Measurements from ENCODE around the gene UFSP2.

UFSP2 gene

GRCh38 chr4:185468999-185469398, 43.2 kb upstream of the UFSP2 start:
- Histone ChIP-seq H3K27me3 (ENCODE audit: insufficient read depth, insufficient read length) (peaks cover 28% of the 10 kb centered on the region), H3K9me3 (ENCODE audit: insufficient read depth, low read length) (no peaks in the 10 kb centered on the region), H3K4me1 (ENCODE audit: insufficient read depth, insufficient read length) (peaks cover 2% of the 10 kb centered on the region), H3K9ac (ENCODE audit: insufficient read length, low read depth) (no peak overlapping the region), H3K4me3 (ENCODE audit: insufficient read length, low read depth) (no peak overlapping the region), H3K36me3 (ENCODE audit: insufficient read depth, insufficient read length, low read length) (no peaks in the 10 kb centered on the region)
- no peak for TF ChIP-seq SUZ12 (IDR thresholded peaks at IDR 0.05; ENCODE audit: extremely low read depth, insufficient read depth, insufficient read length)
- TF ChIP-seq ZNF274 (IDR thresholded peaks at IDR 0.05; ENCODE audit: low read depth, low read length) = no peak
- TF ChIP-seq YY1 (IDR thresholded peaks at IDR 0.05; ENCODE audit: insufficient read depth, insufficient read length) = no peak
- no peak for DNase-seq (ENCODE audit: low read depth, low spot score)

GRCh38 chr4:185467991-185468390, 42.2 kb upstream of the UFSP2 start:
- Histone ChIP-seq H3K27me3 (ENCODE audit: insufficient read depth, insufficient read length) (peaks cover 28% of the 10 kb centered on the region), H3K9ac (ENCODE audit: insufficient read length, low read depth) (no peak overlapping the region), H3K9me3 (ENCODE audit: insufficient read depth, low read length) (no peaks in the 10 kb centered on the region), H3K4me1 (ENCODE audit: insufficient read depth, insufficient read length) (peaks cover 2% of the 10 kb centered on the region), H3K4me3 (ENCODE audit: insufficient read length, low read depth) (no peak overlapping the region), H3K36me3 (ENCODE audit: insufficient read depth, insufficient read length, low read length) (no peaks in the 10 kb centered on the region)
- TF ChIP-seq SUZ12 (IDR thresholded peaks at IDR 0.05; ENCODE audit: extremely low read depth, insufficient read depth, insufficient read length) (no peak), ZNF274 (IDR thresholded peaks at IDR 0.05; ENCODE audit: low read depth, low read length) (no peak), YY1 (IDR thresholded peaks at IDR 0.05; ENCODE audit: insufficient read depth, insufficient read length) (no peak)
- DNase-seq (ENCODE audit: low read depth, low spot score) = no peak

GRCh38 chr4:185467101-185467500, 41.3 kb upstream of the UFSP2 start:
- Histone ChIP-seq H3K27me3 (ENCODE audit: insufficient read depth, insufficient read length) (peaks cover 27% of the 10 kb centered on the region), H3K36me3 (ENCODE audit: insufficient read depth, insufficient read length, low read length) (no peaks in the 10 kb centered on the region), H3K4me1 (ENCODE audit: insufficient read depth, insufficient read length) (peaks cover 2% of the 10 kb centered on the region), H3K9ac (ENCODE audit: insufficient read length, low read depth) (no peak overlapping the region), H3K4me3 (ENCODE audit: insufficient read length, low read depth) (no peak overlapping the region), H3K9me3 (ENCODE audit: insufficient read depth, low read length) (no peaks in the 10 kb centered on the region)
- DNase-seq (ENCODE audit: low read depth, low spot score) = no peak
- TF ChIP-seq SUZ12 (IDR thresholded peaks at IDR 0.05; ENCODE audit: extremely low read depth, insufficient read depth, insufficient read length) (no peak), YY1 (IDR thresholded peaks at IDR 0.05; ENCODE audit: insufficient read depth, insufficient read length) (no peak), ZNF274 (IDR thresholded peaks at IDR 0.05; ENCODE audit: low read depth, low read length) (no peak)

- Histone ChIP-seq H3K27me3 (ENCODE audit: insufficient read depth, insufficient read length) (peaks cover 19% of the 10 kb centered on the region), H3K9me3 (ENCODE audit: insufficient read depth, low read length) (no peaks in the 10 kb centered on the region), H3K4me3 (ENCODE audit: insufficient read length, low read depth) (no peak overlapping the region), H3K36me3 (ENCODE audit: insufficient read depth, insufficient read length, low read length) (no peaks in the 10 kb centered on the region), H3K4me1 (ENCODE audit: insufficient read depth, insufficient read length) (peaks cover 2% of the 10 kb centered on the region), H3K9ac (ENCODE audit: insufficient read length, low read depth) (no peak overlapping the region)
- TF ChIP-seq ZNF274 (IDR thresholded peaks at IDR 0.05; ENCODE audit: low read depth, low read length) = no peak
- no peak for DNase-seq (ENCODE audit: low read depth, low spot score)
Observed at GRCh38 chr4:185465707-185466106, 39.9 kb upstream of the UFSP2 start.

GRCh38 chr4:185464887-185465286, 39.1 kb upstream of the UFSP2 start:
- Histone ChIP-seq H3K9ac (ENCODE audit: insufficient read length, low read depth) (no peak overlapping the region), H3K36me3 (ENCODE audit: insufficient read depth, insufficient read length, low read length) (no peaks in the 10 kb centered on the region), H3K9me3 (ENCODE audit: insufficient read depth, low read length) (no peaks in the 10 kb centered on the region), H3K27me3 (ENCODE audit: insufficient read depth, insufficient read length) (peaks cover 11% of the 10 kb centered on the region), H3K4me1 (ENCODE audit: insufficient read depth, insufficient read length) (peaks cover 2% of the 10 kb centered on the region), H3K4me3 (ENCODE audit: insufficient read length, low read depth) (no peak overlapping the region)
- no peak for DNase-seq (ENCODE audit: low read depth, low spot score)
- no peak for TF ChIP-seq ZNF274 (IDR thresholded peaks at IDR 0.05; ENCODE audit: low read depth, low read length)
- no peak for TF ChIP-seq SUZ12 (IDR thresholded peaks at IDR 0.05; ENCODE audit: extremely low read depth, insufficient read depth, insufficient read length)
- no peak for TF ChIP-seq YY1 (IDR thresholded peaks at IDR 0.05; ENCODE audit: insufficient read depth, insufficient read length)

- Histone ChIP-seq H3K9me3 (ENCODE audit: insufficient read depth, low read length) (no peaks in the 10 kb centered on the region), H3K27me3 (ENCODE audit: insufficient read depth, insufficient read length) (peaks cover 4% of the 10 kb centered on the region), H3K4me3 (ENCODE audit: insufficient read length, low read depth) (no peak overlapping the region), H3K9ac (ENCODE audit: insufficient read length, low read depth) (no peak overlapping the region), H3K36me3 (ENCODE audit: insufficient read depth, insufficient read length, low read length) (no peaks in the 10 kb centered on the region), H3K4me1 (ENCODE audit: insufficient read depth, insufficient read length) (no peaks in the 10 kb centered on the region)
- DNase-seq (ENCODE audit: low read depth, low spot score) = no peak
- TF ChIP-seq YY1 (IDR thresholded peaks at IDR 0.05; ENCODE audit: insufficient read depth, insufficient read length) (no peak), SUZ12 (IDR thresholded peaks at IDR 0.05; ENCODE audit: extremely low read depth, insufficient read depth, insufficient read length) (no peak), ZNF274 (IDR thresholded peaks at IDR 0.05; ENCODE audit: low read depth, low read length) (no peak)
Observed at GRCh38 chr4:185464183-185464582, 38.4 kb upstream of the UFSP2 start.

GRCh38 chr4:185463541-185463940, 37.8 kb upstream of the UFSP2 start:
- no peak for DNase-seq (ENCODE audit: low read depth, low spot score)
- no peak overlapping the region for H3K9ac ChIP-seq (ENCODE audit: insufficient read length, low read depth)
- no peaks in the 10 kb centered on the region for H3K36me3 ChIP-seq (ENCODE audit: insufficient read depth, insufficient read length, low read length)
- no peaks in the 10 kb centered on the region for H3K9me3 ChIP-seq (ENCODE audit: insufficient read depth, low read length)
- no peaks in the 10 kb centered on the region for H3K27me3 ChIP-seq (ENCODE audit: insufficient read depth, insufficient read length)
- H3K4me1 ChIP-seq (ENCODE audit: insufficient read depth, insufficient read length) = no peaks in the 10 kb centered on the region
- H3K4me3 ChIP-seq (ENCODE audit: insufficient read length, low read depth) = no peak overlapping the region
- no peak for TF ChIP-seq YY1 (IDR thresholded peaks at IDR 0.05; ENCODE audit: insufficient read depth, insufficient read length)
- TF ChIP-seq ZNF274 (IDR thresholded peaks at IDR 0.05; ENCODE audit: low read depth, low read length) = no peak
- no peak for TF ChIP-seq SUZ12 (IDR thresholded peaks at IDR 0.05; ENCODE audit: extremely low read depth, insufficient read depth, insufficient read length)

GRCh38 chr4:185461565-185461964, 35.8 kb upstream of the UFSP2 start:
- TF ChIP-seq ZNF274 (IDR thresholded peaks at IDR 0.05; ENCODE audit: low read depth, low read length) (no peak), SUZ12 (IDR thresholded peaks at IDR 0.05; ENCODE audit: extremely low read depth, insufficient read depth, insufficient read length) (no peak), YY1 (IDR thresholded peaks at IDR 0.05; ENCODE audit: insufficient read depth, insufficient read length) (no peak)
- H3K36me3 ChIP-seq (ENCODE audit: insufficient read depth, insufficient read length, low read length) = no peaks in the 10 kb centered on the region
- no peaks in the 10 kb centered on the region for H3K4me1 ChIP-seq (ENCODE audit: insufficient read depth, insufficient read length)
- no peaks in the 10 kb centered on the region for H3K9me3 ChIP-seq (ENCODE audit: insufficient read depth, low read length)
- no peaks in the 10 kb centered on the region for H3K27me3 ChIP-seq (ENCODE audit: insufficient read depth, insufficient read length)
- DNase-seq (ENCODE audit: low read depth, low spot score) = no peak
- no peak overlapping the region for H3K9ac ChIP-seq (ENCODE audit: insufficient read length, low read depth)
- no peak overlapping the region for H3K4me3 ChIP-seq (ENCODE audit: insufficient read length, low read depth)
